Astrocyte of the cerebellum (primary cell): ENCODE data around the gene UQCRC2.
"Not testable (repeated sequence)": the region's sequence is repeated elsewhere in the genome, so short reads cannot be mapped to it uniquely, and the experiment has no call there.

Source experiments
- DNase-seq: peaks from one replicate; pipeline ENCODE4 v3.0.0-alpha.2; 2011; ENCODE audit warnings: low read depth
- H3K4me3 ChIP-seq: 2 replicates; pipeline ENCODE4 v1.5.1; 2011; ENCODE audit warnings: mild to moderate bottlenecking, low read depth, low read length, moderate library complexity
- CTCF ChIP-seq: IDR thresholded peaks from 2 replicates; pipeline ENCODE4 v1.5.1; 2012; ENCODE audit warnings: low read length, low read depth, moderate library complexity, mild to moderate bottlenecking; ENCODE audit errors: missing control alignments
- in situ Hi-C: cut with HindIII; loops from 2 replicates; pipeline ENCODE4 v1.10.0; 2017; ENCODE audit warnings: low sequenced_read_pairs

The UQCRC2 gene

GRCh38 chr16:21952793-21953540 lies at the start of gene UQCRC2:
TSS of gene UQCRC2 (plus strand) at chr16:21953361. CDS start at chr16:21953424, 63 bp downstream.
- DNase-seq, result peak; percentile 86
- no peak for TF ChIP-seq CTCF
- in situ Hi-C loops, result no loop called here
- H3K4me3 ChIP-seq, result peak within 1 kb of the TSS; percentile 85

GRCh38 chr16:21932650-21933049 lies 20.5 kb upstream of the UQCRC2 start:
- H3K4me3 ChIP-seq, in situ Hi-C loops, DNase-seq: not testable (repeated sequence)

DNA sequence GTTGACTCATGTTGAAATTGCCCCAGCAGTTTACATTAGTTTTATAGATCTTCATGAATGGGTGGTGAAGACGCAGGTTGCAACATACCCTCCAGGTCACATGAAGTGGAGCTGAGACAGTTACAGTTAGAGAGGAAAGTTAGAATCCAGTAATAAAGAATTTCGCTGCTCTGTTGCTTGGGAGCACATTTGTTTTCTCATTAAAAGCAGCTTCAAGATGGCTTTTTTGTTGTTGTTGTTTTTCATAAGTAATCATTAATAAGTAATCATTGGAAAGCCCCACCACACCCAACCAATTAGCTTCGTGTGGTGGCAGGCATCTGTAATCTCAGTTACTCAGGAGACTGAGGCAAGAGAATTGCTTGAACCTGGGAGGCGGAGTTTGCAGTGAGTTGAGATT lies 19.8 kb upstream of the UQCRC2 start:
- H3K4me3 ChIP-seq, DNase-seq, in situ Hi-C loops: not testable (repeated sequence)

DNA sequence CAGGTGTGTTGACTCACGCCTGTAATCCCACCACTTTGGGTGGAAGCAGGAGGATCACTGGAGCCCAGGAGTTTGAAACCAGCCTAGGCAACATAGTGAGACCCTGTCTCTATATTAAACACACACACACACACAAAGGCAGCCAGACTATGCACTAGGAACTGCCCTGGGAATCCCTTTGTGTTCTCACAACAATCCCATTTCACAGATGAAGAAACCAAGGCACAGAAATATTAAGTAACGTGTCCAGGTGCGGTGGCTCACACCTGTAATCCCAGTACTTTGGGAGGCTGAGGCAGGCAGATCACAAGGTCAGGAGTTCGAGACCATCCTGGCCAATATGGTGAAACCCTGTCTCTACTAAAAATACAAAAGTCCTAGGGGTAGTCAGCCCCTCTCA lies 19.4 kb upstream of the UQCRC2 start:
- H3K4me3 ChIP-seq, in situ Hi-C loops, DNase-seq: not testable (repeated sequence)

DNA sequence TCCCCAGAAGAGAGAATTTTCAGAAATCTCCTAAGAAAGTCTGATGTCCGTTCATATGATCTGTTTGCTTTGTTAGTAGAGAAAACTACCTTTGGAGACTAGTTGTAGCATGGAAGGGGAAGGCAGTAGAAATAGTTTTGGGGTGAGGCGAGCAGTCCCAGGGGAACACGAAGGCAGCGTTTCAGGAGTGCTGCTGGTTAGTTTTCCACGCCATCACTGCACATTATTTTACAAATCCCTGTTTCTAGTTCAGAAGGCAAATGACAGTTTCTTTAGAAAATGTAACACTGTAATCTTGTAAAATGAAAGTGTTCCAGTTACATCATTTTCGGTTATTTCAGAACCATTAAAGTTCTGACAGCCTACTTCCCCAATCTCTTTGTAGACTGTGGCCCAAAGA lies 16.9 kb upstream of the UQCRC2 start:
- DNase-seq, in situ Hi-C loops: not testable (repeated sequence)

DNA sequence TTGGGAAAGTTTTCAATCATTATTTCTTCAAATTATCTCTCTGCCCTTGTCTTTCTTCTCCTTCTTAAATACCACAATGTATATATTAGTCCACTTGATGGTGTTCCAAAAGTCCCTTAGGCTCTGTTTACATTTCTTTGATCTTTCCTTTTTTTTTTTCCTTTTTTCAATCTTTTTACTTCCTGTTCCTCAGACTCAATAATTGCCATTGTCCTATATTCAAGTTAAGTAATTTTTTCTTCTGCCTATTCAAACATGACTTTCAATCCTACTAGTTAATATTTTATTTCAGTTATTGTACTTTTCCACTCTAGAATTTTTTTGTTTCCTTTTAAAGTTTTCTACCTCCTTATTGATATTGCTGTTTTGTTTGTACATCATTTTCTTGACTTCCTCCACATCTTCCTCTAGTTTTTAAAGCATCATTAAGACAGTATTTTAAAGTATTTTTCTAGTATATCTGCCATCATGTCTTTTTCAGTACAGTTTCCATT lies 15.8 kb upstream of the UQCRC2 start:
- in situ Hi-C loops, result no loop called here
- no peak for TF ChIP-seq CTCF
- H3K4me3 ChIP-seq, result no peak overlapping the region
- DNase-seq, result no peak

More for the DNA sequence above, 16.9 kb upstream of the UQCRC2 start:
- H3K4me3 ChIP-seq, result not testable (repeated sequence)

- in situ Hi-C loops, result no loop called here
- H3K4me3 ChIP-seq, result no peak overlapping the region
- TF ChIP-seq CTCF, result no peak
- no peak for DNase-seq
Observed at GRCh38 chr16:21940570-21940969, 12.6 kb upstream of the UQCRC2 start.

DNA sequence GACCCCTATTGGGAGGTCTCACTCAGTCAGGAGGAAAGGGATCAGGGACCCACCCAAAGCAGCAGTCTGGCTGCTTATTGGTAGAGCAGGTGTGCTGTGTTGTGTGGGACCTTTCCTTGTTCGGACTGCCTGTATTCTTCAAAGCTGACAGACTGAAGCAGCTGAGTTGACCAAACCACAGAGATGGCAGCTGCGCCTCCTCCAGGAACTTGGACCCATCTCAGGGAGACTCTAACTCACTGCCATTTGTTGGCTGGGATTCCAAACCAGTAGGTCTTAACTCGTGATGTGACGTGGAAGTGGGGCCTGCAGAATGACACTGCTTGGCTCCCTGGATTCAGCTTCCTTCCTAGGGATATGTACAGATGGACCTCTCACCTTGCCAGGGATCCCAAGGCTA lies 9.6 kb upstream of the UQCRC2 start:
- no peak for DNase-seq
- TF ChIP-seq CTCF, result no peak
- no peak overlapping the region for H3K4me3 ChIP-seq
- in situ Hi-C loops, result no loop called here
